Cardiac muscle cell (in vitro differentiated cells and primary cell): ENCODE results near the gene ARHGAP31. TPM values are rescaled to one million over a fixed set of nuclear protein-coding genes. Genes with fewer than 3 reads are reported as not detected.
"Not testable (repeated sequence)": the region's sequence is repeated elsewhere in the genome, so short reads cannot be mapped to it uniquely, and the experiment has no call there.

Source experiments
- DNase-seq, 2 donors: peaks; one replicate each; pipeline versions ENCODE4 v3.0.0 to v3.0.0-alpha.2; 2010 to 2017; ENCODE audit warnings: low read depth in 1 of 2, low spot score in 1 of 2
- H3K27ac ChIP-seq: fragments of 200-600 bp; sonication (generic); 2 replicates; pipeline ENCODE4 v1.5.1; 2016
- H3K27me3 ChIP-seq: fragments of 200-600 bp; sonication (generic); 2 replicates; pipeline ENCODE4 v1.6.0; 2016; ENCODE audit warnings: control low read depth
- H3K36me3 ChIP-seq: fragments of 200-600 bp; sonication (generic); 2 replicates; pipeline ENCODE4 v1.5.1; 2016; ENCODE audit warnings: control low read depth
- H3K4me1 ChIP-seq: fragments of 200-600 bp; sonication (generic); 2 replicates; pipeline ENCODE4 v1.8.1; 2017; ENCODE audit warnings: low read depth, mild to moderate bottlenecking, mixed run types
- H3K4me3 ChIP-seq: fragments of 200-600 bp; sonication (generic); 2 replicates; pipeline ENCODE4 v1.5.1; 2016; ENCODE audit warnings: mild to moderate bottlenecking
- H3K9me3 ChIP-seq: fragments of 200-600 bp; sonication (generic); 2 replicates; pipeline ENCODE4 v1.5.1; 2017; ENCODE audit warnings: low read depth, mild to moderate bottlenecking, control low read depth
- CTCF ChIP-seq: IDR thresholded peaks from 2 replicates; pipeline ENCODE4 v1.5.1; 2012; ENCODE audit warnings: low read depth, mild to moderate bottlenecking, low read length
- polyA plus RNA-seq: library from polyadenylated mRNA; unstranded; fragments of >200 nt; fragmentation: Nextera tagmentation; extraction: Ambion mirVana; gene quantifications from 2 replicates; pipeline ENCODE4 v1.2.1, GENCODE V29; 2016
- total RNA-seq: library from RNA; depleted of rRNA; stranded (reverse); fragments of >200 nt; gene quantifications from 2 replicates; pipeline ENCODE4 v1.2.3, GENCODE V29; 2016

Gene ARHGAP31
- total and polyA plus RNA-seq, 2 experiments from 2014 or later = 23.9 to 60.6 TPM

- Histone ChIP-seq H3K27me3 (no peaks in the 10 kb centered on the region), H3K4me3 (no peak overlapping the region)
- DNase-seq = peak in 1 of 2 donors; percentile 47
Measured at GRCh38 chr3:119331661-119332060, 37.5 kb downstream of the ARHGAP31 start.

GRCh38 chr3:119333773-119334509 lies 39.8 kb downstream of the ARHGAP31 start:
- no peak for TF ChIP-seq CTCF
- Histone ChIP-seq H3K9me3 (no peaks in the 10 kb centered on the region), H3K27me3 (no peaks in the 10 kb centered on the region), H3K27ac (peak overlapping the region; percentile 87), H3K4me3 (no peak overlapping the region), H3K36me3 (no peaks in the 10 kb centered on the region), H3K4me1 (peaks cover 65% of the 10 kb centered on the region)
- DNase-seq = no peak

More at GRCh38 chr3:119331661-119332060, 37.5 kb downstream of the ARHGAP31 start:
- no peak for TF ChIP-seq CTCF
- peaks cover 68% of the 10 kb centered on the region for H3K4me1 ChIP-seq
- no peaks in the 10 kb centered on the region for H3K36me3 ChIP-seq
- no peaks in the 10 kb centered on the region for H3K9me3 ChIP-seq
- peak overlapping the region; percentile 87 for H3K27ac ChIP-seq

- H3K4me1 ChIP-seq = peaks cover 60% of the 10 kb centered on the region
- H3K9me3 ChIP-seq = no peaks in the 10 kb centered on the region
- DNase-seq = no peak
- no peak for TF ChIP-seq CTCF
- H3K4me3 ChIP-seq = no peak overlapping the region
- no peaks in the 10 kb centered on the region for H3K27me3 ChIP-seq
- no peak overlapping the region for H3K27ac ChIP-seq
- H3K36me3 ChIP-seq = no peaks in the 10 kb centered on the region
Measured at GRCh38 chr3:119336823-119337222, 42.6 kb downstream of the ARHGAP31 start.

GRCh38 chr3:119337407-119337806 lies 43.2 kb downstream of the ARHGAP31 start:
- H3K9me3 ChIP-seq, H3K4me3 ChIP-seq, DNase-seq, H3K27me3 ChIP-seq, H3K27ac ChIP-seq, H3K36me3 ChIP-seq: not testable (repeated sequence)
- H3K4me1 ChIP-seq = peaks cover 54% of the 10 kb centered on the region

- H3K36me3 ChIP-seq = no peaks in the 10 kb centered on the region
- DNase-seq = no peak
- H3K9me3 ChIP-seq = no peaks in the 10 kb centered on the region
- no peak overlapping the region for H3K4me3 ChIP-seq
- no peak overlapping the region for H3K27ac ChIP-seq
- peaks cover 42% of the 10 kb centered on the region for H3K4me1 ChIP-seq
- TF ChIP-seq CTCF = no peak
- no peaks in the 10 kb centered on the region for H3K27me3 ChIP-seq
Measured at GRCh38 chr3:119338754-119339153, 44.6 kb downstream of the ARHGAP31 start.

GRCh38 chr3:119340014-119340413 lies 45.8 kb downstream of the ARHGAP31 start:
- no peak for DNase-seq
- peaks cover 29% of the 10 kb centered on the region for H3K4me1 ChIP-seq
- no peak for TF ChIP-seq CTCF
- no peak overlapping the region for H3K27ac ChIP-seq
- H3K27me3 ChIP-seq = no peaks in the 10 kb centered on the region
- H3K9me3 ChIP-seq = no peaks in the 10 kb centered on the region
- no peak overlapping the region for H3K4me3 ChIP-seq
- H3K36me3 ChIP-seq = no peaks in the 10 kb centered on the region
